GM15510 (cell line): ENCODE measurements around the gene TMEFF1.

Experiments
- POLR2A ChIP-seq: IDR thresholded peaks from 3 replicates; pipeline ENCODE4 v1.6.1; 2011; ENCODE audit warnings: borderline replicate concordance; ENCODE audit not compliant: insufficient read length; ENCODE audit errors: extremely low read depth

The TMEFF1 gene

DNA sequence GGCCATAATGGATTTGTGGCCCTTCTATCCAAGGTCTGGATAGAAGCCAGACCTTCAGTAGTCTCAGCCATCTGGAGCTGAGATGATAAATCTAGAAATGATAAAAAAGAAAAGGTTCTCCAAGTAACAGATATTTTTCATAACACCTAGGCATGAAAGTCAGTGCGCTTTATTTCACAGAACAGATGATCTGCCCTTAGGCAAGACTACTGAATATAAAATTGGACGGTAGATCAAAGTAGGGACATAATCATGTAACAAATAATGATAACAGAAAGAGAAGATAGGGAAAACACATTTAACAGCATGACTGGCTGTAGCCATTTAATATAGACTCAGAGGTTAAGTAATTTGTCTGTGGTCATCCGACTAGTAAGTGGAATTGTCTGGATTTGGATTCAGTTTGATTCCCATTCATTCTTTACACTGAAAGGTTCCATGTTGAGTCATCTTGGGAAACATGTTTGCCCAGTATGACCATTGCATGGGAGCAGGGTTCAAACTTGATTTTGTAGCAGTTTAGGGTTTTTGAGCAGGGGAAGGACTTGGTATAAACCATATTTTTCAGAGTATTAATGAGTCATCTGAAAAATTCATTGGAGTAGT is 100.8 kb downstream of the TMEFF1 start:
- no peak for TF ChIP-seq POLR2A

DNA sequence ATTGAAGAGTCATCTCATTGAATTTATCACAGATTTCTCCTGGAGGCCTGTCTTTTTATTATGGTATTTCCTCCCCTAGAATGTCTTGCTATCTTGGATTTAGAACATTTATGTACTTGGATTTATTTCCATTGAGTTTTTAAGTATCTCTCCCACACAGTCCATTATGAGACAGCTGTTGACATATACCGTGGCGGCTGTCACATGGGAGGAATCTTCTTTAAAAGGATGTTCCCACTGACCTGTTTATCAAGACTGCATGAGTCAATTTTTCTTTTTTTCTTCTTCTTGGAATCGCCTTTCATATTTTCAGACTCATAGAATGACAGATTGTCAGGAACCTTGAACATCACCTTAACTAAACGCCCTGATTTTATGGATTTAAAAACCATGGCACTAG is 102.1 kb downstream of the TMEFF1 start:
- no peak for TF ChIP-seq POLR2A

DNA sequence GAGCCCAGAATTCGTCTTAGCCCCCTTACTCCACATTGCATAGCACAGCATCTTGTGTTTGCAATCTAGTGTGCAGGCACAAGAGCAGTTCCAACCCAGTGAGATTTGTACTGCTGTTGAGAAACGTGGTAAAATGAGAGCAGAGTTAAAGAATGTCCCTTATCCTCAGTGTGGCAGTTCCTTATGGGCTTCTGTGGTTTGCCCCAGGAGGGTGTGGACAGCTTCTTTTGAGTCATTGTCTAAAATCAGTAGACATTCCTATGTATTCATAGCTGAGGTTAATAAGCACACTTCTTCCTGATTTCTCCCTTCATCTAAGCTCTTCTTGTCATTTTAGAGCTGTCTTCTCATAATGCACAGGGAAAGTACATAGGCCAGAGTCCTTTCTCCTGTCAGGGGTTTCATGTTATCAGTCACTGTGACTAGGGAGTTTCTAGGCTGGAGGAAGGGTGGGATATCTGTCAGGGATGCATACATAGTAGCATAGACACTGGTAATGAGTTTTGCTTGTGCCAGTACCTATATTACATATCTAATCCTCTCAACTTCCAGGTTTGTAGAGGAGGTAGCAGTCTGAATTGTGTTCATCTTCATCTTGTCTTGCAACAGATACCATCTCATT is 102.9 kb downstream of the TMEFF1 start:
- TF ChIP-seq POLR2A, result no peak

GRCh38 chr9:100577776-100578448 is 105.0 kb downstream of the TMEFF1 start, which contains the start of gene CAVIN4:
CAVIN4 (plus strand) TSS chr9:100578079; CDS start chr9:100578144, 65 bp downstream.
- TF ChIP-seq POLR2A, result no peak

DNA sequence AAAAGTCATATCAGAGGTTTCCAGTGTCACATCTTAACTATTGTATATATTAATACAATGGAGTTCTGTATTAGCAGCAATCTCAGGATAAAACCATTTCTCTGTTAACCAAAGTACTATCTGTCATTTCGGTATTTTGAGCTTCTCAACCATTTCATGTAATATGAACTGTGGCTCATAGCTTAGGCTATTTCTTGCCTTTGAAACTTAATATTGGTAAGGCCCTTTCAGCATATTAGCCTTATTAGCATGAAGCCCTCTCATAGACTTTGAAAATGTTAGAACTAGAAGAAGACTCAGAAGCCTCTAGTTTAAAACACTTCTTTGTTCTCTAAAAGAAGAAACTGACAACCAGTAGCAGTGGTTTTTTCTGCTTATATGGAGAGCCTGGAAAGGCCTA is 105.7 kb downstream of the TMEFF1 start:
- no peak for TF ChIP-seq POLR2A

GRCh38 chr9:100579665-100580064 is 106.7 kb downstream of the TMEFF1 start:
- TF ChIP-seq POLR2A, result no peak

DNA sequence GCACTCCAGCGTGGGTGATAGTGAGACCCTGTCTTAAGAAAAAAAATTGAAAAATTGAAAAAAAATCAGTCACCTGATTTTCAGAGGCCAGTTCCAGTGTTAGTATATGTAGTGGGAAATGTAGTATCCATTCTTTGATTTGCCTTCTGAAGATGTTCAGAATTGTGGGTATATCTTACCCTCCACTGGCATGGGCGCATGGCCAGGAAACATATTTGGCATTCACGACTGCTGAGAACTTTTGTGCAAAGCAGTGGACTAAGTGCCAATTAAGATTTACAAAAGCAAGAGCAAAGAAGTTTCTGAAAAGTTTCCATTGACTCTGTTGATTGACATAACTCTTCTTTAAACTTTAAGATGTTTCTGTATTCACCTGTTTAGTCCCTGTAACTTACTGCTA is 107.3 kb downstream of the TMEFF1 start:
- TF ChIP-seq POLR2A, result no peak

DNA sequence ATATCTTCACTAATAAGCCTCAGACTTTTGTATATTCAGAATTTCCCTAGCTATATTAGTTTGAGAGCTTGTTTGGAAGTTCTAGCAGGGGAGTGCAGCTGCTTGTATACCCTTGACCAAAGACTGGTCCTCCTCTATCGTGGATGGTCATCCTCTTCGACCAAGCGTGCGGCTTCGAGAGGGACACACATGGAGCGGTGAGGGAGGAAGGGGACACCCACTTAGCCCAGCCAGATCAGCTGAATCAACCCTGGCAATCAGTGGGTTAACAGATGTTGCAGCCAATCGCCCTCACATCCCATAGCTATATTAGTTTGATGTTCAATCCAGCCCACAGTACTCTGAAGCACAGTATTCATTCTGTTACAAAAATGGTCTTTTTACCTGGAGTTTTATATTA is 108.1 kb downstream of the TMEFF1 start:
- TF ChIP-seq POLR2A, result no peak

GRCh38 chr9:100581661-100582060 is 108.7 kb downstream of the TMEFF1 start:
- TF ChIP-seq POLR2A, result no peak

- no peak for TF ChIP-seq POLR2A
These were observed 110.3 kb downstream of the TMEFF1 start for GRCh38 chr9:100583014-100583802.

- no peak for TF ChIP-seq POLR2A
These were observed 112.0 kb downstream of the TMEFF1 start for GRCh38 chr9:100584951-100585350.

DNA sequence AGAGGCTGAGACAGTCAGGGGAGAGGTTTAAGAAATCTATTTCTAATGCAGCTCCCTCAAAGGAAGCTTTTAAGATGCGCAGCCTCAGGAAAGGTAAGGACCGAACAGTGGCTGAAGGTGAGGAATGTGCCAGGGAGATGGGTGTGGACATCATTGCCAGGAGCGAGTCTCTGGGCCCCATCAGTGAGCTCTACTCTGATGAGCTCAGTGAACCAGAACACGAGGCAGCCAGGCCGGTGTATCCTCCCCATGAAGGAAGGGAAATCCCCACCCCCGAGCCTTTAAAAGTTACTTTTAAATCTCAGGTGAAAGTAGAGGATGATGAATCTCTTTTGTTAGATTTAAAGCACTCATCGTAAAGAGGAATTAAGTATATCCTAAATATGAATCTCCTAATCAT is 113.1 kb downstream of the TMEFF1 start:
- no peak for TF ChIP-seq POLR2A

DNA sequence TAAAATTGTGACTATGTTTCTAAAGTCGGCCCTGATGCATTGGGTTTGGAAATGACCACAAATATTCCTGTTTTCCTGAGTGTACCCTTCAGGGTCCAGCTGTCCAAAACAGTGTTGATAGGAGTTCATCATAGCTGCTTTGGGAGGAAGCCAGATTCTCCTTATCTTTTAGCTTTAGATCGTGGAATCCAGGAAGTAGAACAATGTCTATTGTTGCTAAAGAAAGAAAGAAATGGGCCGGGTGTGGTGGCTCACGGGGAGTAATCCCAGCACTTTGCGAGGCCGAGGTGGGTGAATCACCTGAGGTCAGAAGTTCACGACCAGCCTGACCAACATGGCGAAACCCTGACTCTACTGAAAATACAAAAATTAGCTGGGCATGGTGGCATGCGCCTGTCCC is 114.4 kb downstream of the TMEFF1 start:
- TF ChIP-seq POLR2A, result no peak

GRCh38 chr9:100589582-100589981 is 116.6 kb downstream of the TMEFF1 start:
- TF ChIP-seq POLR2A, result no peak

GRCh38 chr9:100590481-100590880 is 117.5 kb downstream of the TMEFF1 start:
- no peak for TF ChIP-seq POLR2A
